ENCODE data around the gene ABCA5.
"Not testable (repeated sequence)": the region's sequence is repeated elsewhere in the genome, so short reads cannot be mapped to it uniquely, and the experiment has no call there.

Gene ABCA5

DNA sequence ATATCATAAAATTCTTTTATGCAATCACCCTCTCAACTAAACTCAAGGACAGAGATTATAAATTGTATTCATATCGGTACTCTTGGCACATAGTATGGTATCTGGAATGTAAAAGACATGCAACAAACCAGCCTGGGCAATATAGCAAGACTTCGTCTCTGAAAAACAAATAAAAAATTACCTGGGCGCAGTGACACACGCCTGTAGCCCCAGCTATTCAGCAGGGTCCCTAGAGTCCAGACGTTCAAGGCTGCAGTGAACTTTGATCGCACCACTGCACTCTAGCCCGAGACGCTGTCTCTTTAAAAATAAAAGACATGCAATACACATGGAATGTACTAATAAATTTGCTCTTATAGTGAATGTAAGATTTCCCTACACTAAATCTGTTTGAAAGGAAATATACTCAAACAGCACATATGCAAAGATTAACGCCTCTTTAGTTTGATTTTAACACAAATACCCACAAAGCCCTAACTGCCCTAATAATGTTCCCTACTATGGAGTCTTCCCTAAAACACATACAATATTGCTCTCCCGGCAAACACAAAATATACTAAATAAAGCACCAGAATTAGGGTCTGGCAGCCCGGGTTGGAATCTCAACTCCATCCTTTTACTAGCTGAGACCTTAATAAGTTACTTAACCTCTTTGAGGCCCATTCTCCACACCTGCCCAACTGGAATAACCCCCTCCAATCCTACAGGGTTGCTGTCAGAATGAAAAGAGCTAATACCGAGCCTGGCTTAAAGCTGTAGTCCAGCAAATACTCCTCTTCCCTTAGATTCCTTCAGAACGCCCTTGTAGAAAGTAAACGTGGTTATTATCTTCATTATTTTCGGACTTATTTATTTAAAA lies 1.2 kb downstream of the ABCA5 start:
- DNase-seq (ENCODE audit: low read depth), result no peak

GRCh38 chr17:69323806-69324205 lies 3.1 kb downstream of the ABCA5 start:
- no peak for DNase-seq (ENCODE audit: low read depth)

GRCh38 chr17:69320908-69321238 lies 6.1 kb downstream of the ABCA5 start:
- DNase-seq (ENCODE audit: low read depth), result no peak

GRCh38 chr17:69320210-69320907 lies 6.6 kb downstream of the ABCA5 start:
- no peak for DNase-seq (ENCODE audit: low read depth)

DNA sequence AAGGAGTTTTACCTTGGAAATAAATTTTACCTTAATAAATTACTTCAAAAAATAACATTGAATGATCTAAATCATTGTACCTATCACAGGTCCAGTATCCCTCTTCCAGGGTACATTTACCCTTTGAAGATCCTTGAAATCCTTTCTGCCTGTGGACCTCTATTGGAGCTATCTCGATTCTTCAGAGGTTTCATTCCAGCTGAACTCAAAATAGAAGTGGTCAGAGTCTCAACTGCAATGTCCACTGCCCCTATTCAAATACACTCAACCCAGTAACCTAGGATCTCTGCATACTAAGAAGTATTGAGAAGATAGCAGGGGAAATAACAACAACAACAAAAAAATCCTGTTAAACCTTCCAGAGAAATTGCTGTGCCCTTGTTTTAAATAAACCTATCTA lies 9.3 kb downstream of the ABCA5 start:
- DNase-seq (ENCODE audit: low read depth), result no peak

GRCh38 chr17:69314246-69315065 lies 12.5 kb downstream of the ABCA5 start:
- no peak for DNase-seq (ENCODE audit: low read depth)

- no peak for DNase-seq (ENCODE audit: low read depth)
Measured at GRCh38 chr17:69305177-69305576, 21.8 kb downstream of the ABCA5 start.

DNA sequence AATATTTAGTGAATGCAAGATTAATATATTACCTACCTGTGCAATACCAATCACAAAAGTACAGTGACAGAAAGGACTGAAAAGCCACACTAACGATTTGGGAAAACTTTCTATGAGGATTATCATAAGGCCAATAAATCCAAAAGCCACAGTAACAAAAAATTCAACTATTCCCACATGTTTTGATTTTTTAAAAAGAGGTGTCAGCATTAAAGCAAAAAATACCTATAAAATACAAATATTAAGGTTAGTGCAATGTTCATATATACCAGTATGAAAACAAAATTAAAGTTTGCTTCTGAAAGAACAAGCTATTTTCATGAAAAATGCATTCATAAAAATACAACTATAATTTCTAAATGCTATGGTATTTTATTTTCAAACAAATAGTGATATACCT lies 24.3 kb downstream of the ABCA5 start:
- no peak for DNase-seq (ENCODE audit: low read depth)

DNA sequence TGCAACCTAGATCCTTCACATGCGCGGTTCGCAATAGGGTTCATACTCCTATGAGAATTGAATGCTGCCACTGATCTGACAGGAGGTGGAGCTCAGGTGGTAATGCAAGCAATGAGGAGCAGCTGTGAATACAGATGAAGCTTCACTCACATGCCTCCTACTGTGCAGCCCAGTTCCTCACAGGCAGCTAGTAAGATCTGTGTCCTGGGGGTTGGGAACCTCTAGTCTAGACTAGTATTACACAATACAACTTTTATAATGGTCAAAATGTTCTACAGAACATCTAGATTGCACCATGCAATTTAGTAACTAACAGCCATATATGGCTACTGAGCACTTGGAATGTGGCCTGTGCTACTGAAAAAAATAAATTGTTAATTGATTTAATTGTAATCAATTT lies 26.7 kb downstream of the ABCA5 start:
- DNase-seq (ENCODE audit: low read depth), result no peak

- not testable (repeated sequence) for DNase-seq (ENCODE audit: low read depth)
Measured at GRCh38 chr17:69298120-69298722, 28.7 kb downstream of the ABCA5 start.

DNA sequence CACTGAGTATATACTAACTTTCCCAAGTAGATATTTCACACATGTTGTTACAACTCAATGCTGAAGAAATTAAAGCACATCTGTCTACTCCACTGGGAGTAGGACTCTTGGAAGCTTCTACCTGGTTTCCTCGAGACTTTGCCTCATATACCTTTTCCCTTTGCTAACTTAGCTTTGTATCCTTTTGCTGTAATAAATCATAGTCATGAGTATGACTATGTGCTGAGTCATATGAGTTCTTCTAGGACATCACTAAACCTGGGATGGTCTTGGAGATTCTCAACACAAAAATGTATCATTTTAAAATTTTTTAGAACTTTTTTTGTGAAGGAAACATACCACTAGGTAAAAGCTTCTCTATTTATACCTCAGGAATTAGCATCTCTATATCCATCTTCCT lies 39.8 kb downstream of the ABCA5 start:
- no peak for DNase-seq (ENCODE audit: low read depth)

GRCh38 chr17:69286257-69286656 lies 40.7 kb downstream of the ABCA5 start:
- DNase-seq (ENCODE audit: low read depth), result no peak

- no peak for DNase-seq (ENCODE audit: low read depth)
Measured at GRCh38 chr17:69284646-69285045, 42.3 kb downstream of the ABCA5 start.

- DNase-seq (ENCODE audit: low read depth), result no peak
Measured at GRCh38 chr17:69282002-69282401, 44.9 kb downstream of the ABCA5 start.

DNA sequence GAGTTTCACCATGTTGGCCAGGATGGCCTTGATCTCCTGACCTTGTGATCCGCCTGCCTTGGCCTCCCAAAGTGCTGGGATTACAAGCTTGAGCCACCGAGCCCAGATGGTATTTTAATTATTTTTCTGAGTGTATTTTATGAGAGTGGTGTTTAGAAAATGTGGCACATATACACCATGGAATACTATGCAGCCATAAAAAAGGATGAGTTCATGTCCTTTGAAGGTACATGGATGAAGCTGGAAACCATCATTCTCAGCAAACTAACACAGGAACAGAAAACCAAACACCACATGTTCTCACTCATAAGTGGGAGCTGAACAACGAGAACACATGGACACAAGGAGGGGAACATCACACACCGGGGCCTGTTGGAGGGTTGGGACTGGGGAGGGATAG lies 50.7 kb downstream of the ABCA5 start:
- not testable (repeated sequence) for DNase-seq (ENCODE audit: low read depth)

GRCh38 chr17:69275751-69276150 lies 51.2 kb downstream of the ABCA5 start:
- no peak for DNase-seq (ENCODE audit: low read depth)

DNA sequence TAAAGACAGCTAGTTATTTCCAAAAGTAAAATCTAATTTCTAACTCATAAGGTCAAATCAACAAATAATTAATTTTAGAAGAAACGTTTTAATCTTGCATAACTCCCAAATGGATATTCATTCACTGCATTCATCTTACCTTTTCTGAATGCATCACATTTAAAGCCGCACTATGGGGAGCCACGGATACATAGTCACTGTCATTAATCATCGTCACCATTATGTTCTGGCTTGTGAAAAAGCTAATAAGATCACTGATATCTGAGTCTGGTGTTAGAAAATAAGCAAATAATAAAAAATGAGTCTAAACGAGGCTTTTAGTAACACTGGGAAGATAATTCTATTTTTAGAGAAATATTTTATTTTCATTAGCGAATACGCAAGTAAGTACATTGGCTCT lies 55.9 kb downstream of the ABCA5 start:
- DNase-seq (ENCODE audit: low read depth), result no peak

DNA sequence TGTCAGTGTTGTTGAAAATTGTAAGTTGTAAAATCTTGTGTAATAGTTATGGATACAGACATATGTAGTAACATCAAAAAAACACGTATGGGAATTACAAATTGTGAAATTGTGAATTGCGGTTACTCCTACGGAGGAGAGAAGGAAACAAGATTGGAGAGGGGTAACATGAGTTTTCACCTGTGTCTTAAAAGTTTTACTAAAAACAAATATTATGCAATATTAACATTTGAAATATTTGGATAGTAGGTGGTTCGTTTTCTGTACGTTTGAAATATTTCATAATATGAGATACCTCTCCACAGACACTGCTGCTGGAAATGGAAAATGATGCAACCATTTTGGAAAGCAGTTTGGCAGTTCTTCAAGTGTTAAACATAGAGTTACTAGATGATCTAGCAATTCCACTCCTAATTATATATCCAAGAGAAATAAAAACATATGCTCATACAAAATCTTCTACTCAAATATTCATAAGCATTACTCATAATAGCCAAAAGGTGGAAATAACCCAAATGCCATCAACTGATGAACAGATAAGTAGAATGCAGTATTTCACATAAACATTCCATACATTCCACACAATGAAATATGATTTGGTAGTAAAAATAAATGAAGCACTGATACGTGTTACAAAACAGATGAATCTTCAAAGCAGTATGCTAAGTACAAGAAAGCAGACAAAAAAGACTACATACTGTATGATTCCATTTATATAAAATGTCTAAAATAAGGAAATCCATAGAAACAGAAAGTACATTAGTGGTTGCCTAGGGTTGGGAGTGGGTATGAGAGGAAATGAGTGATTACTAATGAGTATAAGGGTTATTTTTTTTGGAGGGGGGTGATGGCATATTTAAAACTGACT lies 57.6 kb downstream of the ABCA5 start:
- peak; percentile 47 for DNase-seq (ENCODE audit: low read depth)

DNA sequence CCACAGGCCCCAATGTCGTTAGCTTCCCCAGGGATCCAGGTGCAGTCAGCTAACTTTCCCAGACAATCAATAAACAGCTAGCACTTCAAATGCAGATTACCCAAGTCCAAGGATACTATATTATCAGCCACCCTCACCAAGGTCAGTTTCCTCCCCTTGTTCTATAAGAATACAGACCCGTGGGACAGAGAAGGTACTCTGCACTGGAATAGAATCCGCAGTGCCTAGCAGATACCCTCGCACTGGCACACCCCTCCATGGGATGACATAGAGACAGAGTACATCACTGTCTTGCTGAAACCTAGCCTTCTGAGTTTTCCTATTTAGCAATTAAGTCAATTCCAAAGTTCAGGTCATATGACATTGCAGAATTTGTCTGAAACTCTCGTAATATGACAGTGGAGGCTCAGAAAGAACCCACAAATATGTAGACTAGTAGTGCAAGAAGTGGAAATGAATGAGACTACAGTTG lies 58.4 kb downstream of the ABCA5 start:
- no peak for DNase-seq (ENCODE audit: low read depth)

DNA sequence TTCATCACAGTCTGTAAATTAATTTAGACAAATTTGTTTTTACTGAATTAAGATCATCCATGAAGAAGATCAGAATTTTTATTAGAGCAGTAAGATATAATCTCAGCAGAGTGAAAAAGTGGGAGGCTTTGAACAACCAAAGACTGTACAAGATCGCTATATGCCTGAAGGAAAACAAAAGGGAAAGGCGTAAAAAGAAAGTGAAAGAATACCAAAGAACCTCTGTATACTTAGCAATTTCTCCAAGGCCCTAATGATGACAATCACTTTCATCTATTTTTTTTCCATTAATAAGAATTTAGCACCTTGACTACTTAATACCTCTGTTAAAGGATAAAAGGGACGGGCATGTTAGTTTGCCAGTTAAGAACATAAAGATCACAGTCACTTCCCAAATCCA lies 59.7 kb downstream of the ABCA5 start:
- no peak for DNase-seq (ENCODE audit: low read depth)

- no peak for DNase-seq (ENCODE audit: low read depth)
Measured at GRCh38 chr17:69265873-69266272, 61.1 kb downstream of the ABCA5 start.
